Measurements from ENCODE around the gene ISOC2.
A peak's percentile ranks its signal among the peaks of the same experiment; 100 is the strongest.
"Not testable (repeated sequence)": the region's sequence is repeated elsewhere in the genome, so short reads cannot be mapped to it uniquely, and the experiment has no call there.

ISOC2 gene

GRCh38 chr19:55423225-55424005 is 38.0 kb downstream of the ISOC2 start:
- H3K27me3 ChIP-seq (ENCODE audit: control insufficient read depth, insufficient read depth, low read length) = no peaks in the 10 kb centered on the region
- no peak overlapping the region for H3K4me3 ChIP-seq (ENCODE audit: low read length)
- H3K4me1 ChIP-seq (ENCODE audit: control insufficient read depth, insufficient read depth, low read length) = no peaks in the 10 kb centered on the region; the same call in 1 of the 2 replicates
- no peak overlapping the region for H3K27ac ChIP-seq (ENCODE audit: low read length)
- no peaks in the 10 kb centered on the region for H3K36me3 ChIP-seq (ENCODE audit: control insufficient read depth, insufficient read depth, low read length)
- H3K9me3 ChIP-seq (ENCODE audit: control insufficient read depth, insufficient read depth, low read length) = no peaks in the 10 kb centered on the region
- no peak for DNase-seq (ENCODE audit: low read depth, low spot score)
- WGBS (ENCODE audit: insufficient coverage, insufficient read length) = no CpG with 5 or more reads among the region's 13 CpGs

GRCh38 chr19:55421281-55421680 is 40.2 kb downstream of the ISOC2 start:
- not testable (repeated sequence) for H3K4me1 ChIP-seq (ENCODE audit: control insufficient read depth, insufficient read depth, low read length); DNase-seq (ENCODE audit: low read depth, low spot score); H3K27ac ChIP-seq (ENCODE audit: low read length); H3K4me3 ChIP-seq (ENCODE audit: low read length); H3K9me3 ChIP-seq (ENCODE audit: control insufficient read depth, insufficient read depth, low read length); H3K36me3 ChIP-seq (ENCODE audit: control insufficient read depth, insufficient read depth, low read length); H3K27me3 ChIP-seq (ENCODE audit: control insufficient read depth, insufficient read depth, low read length)
- no CpG with 5 or more reads among the region's 4 CpGs for WGBS (ENCODE audit: insufficient coverage, insufficient read length)

DNA sequence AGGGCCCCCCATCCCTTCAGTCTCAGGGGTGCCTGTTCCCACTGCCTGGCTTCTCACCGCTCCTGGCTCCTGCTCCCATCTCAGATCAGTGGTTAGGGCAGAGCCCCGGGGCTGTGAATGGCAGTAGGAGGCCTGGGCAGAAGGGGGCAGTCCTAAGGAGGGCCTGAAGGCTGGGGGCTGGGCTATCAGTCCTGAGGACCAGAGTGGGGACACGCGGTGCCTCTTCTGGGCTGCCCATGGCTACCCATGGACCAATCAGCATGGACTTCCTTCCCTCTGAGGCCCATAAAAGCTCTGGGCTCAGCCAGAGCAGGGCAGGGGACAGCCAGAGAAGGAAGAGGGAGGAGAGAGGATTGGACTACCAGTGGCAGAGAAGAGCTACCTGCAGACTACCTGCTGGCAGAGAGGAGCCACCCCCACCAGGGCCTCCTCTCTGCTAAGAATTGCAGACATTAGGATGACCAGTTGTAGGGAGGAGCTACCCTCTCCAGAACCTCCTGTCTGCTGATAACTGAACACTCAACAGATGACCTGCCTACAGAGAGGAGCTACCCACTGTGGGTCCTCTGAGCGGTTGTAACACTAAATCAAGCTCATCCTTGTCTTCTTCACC is 41.7 kb downstream of the ISOC2 start:
- Histone ChIP-seq H3K36me3 (ENCODE audit: control insufficient read depth, insufficient read depth, low read length) (no peaks in the 10 kb centered on the region), H3K27me3 (ENCODE audit: control insufficient read depth, insufficient read depth, low read length) (no peaks in the 10 kb centered on the region), H3K27ac (ENCODE audit: low read length) (no peak overlapping the region), H3K4me3 (ENCODE audit: low read length) (no peak overlapping the region), H3K9me3 (ENCODE audit: control insufficient read depth, insufficient read depth, low read length) (no peaks in the 10 kb centered on the region), H3K4me1 (ENCODE audit: control insufficient read depth, insufficient read depth, low read length) (no peaks in the 10 kb centered on the region; the same call in 1 of the 2 replicates)
- DNase-seq (ENCODE audit: low read depth, low spot score) = no peak
- WGBS (ENCODE audit: insufficient coverage, insufficient read length) = no CpG with 5 or more reads among the region's 5 CpGs

DNA sequence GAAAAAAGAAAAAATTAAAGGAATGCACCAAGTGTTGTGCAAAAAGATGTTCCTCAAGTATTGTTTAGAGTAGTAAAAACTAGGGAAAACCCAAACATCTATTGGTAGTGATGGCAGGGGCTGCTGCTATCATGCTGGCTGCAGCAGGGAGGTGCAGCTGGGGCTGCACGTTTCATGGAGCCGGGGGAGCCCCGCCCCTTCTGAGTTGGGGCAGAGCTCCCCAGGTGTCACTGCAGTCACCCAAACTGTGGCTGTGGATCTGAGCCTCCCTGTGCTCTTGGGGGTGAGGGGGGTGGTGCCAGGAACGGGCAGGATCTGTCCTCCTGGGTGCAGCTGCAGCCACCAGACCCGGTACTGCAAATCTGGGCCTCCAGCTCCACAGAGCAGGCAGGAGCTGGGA is 42.3 kb downstream of the ISOC2 start:
- Histone ChIP-seq H3K9me3 (ENCODE audit: control insufficient read depth, insufficient read depth, low read length) (no peaks in the 10 kb centered on the region), H3K27me3 (ENCODE audit: control insufficient read depth, insufficient read depth, low read length) (no peaks in the 10 kb centered on the region), H3K36me3 (ENCODE audit: control insufficient read depth, insufficient read depth, low read length) (no peaks in the 10 kb centered on the region), H3K4me1 (ENCODE audit: control insufficient read depth, insufficient read depth, low read length) (no peaks in the 10 kb centered on the region; the same call in 1 of the 2 replicates), H3K4me3 (ENCODE audit: low read length) (no peak overlapping the region), H3K27ac (ENCODE audit: low read length) (no peak overlapping the region)
- no CpG with 5 or more reads among the region's 5 CpGs for WGBS (ENCODE audit: insufficient coverage, insufficient read length)
- DNase-seq (ENCODE audit: low read depth, low spot score) = no peak

DNA sequence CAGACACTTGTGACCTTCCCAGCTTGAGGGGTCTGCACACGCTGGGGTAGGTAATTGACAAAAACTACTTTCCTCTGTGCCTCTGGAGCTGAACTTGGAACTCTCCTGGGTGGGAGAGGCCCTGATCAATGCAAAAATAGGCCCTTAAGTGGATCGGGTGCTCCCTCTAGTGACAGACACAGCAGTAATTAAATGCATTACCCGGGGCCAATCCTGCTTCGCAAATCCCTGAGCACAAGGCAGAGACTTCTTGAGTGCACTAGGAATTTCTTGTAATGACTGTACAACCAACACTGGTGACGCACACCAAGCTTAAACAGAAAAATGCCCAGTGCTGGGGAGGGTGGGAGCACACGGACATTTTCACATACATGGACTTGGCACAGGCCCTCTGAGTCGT is 43.3 kb downstream of the ISOC2 start:
- WGBS (ENCODE audit: insufficient coverage, insufficient read length) = no CpG with 5 or more reads among the region's 7 CpGs
- Histone ChIP-seq H3K9me3 (ENCODE audit: control insufficient read depth, insufficient read depth, low read length) (no peaks in the 10 kb centered on the region), H3K27me3 (ENCODE audit: control insufficient read depth, insufficient read depth, low read length) (no peaks in the 10 kb centered on the region), H3K4me3 (ENCODE audit: low read length) (no peak overlapping the region), H3K36me3 (ENCODE audit: control insufficient read depth, insufficient read depth, low read length) (no peaks in the 10 kb centered on the region), H3K27ac (ENCODE audit: low read length) (no peak overlapping the region), H3K4me1 (ENCODE audit: control insufficient read depth, insufficient read depth, low read length) (no peaks in the 10 kb centered on the region)
- DNase-seq (ENCODE audit: low read depth, low spot score) = no peak

DNA sequence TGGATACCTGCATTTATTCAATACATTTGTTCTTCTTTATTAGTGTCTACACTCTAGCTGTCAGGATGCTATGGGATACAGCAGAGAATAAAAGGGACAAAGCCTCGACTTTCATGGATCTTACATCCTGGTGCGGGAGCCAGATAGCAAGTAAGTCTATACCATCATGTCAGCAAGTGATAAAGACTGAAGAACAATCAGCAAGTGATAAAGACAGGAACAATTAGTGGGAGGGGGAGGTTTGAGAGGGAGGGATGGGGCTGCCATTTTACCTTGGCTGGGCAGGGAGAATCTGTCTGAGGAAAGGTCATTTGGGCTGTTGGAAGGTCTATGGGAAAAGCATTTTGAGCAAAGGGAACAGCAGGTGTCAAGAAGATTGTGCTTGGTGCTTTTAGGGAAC is 51.3 kb downstream of the ISOC2 start:
- Histone ChIP-seq H3K27ac (ENCODE audit: low read length) (no peak overlapping the region), H3K27me3 (ENCODE audit: control insufficient read depth, insufficient read depth, low read length) (no peaks in the 10 kb centered on the region), H3K9me3 (ENCODE audit: control insufficient read depth, insufficient read depth, low read length) (no peaks in the 10 kb centered on the region), H3K4me1 (ENCODE audit: control insufficient read depth, insufficient read depth, low read length) (peaks cover 7% of the 10 kb centered on the region; the same call in 1 of the 2 replicates), H3K4me3 (ENCODE audit: low read length) (no peak overlapping the region), H3K36me3 (ENCODE audit: control insufficient read depth, insufficient read depth, low read length) (peaks cover 2% of the 10 kb centered on the region; the same call in 1 of the 2 replicates)
- DNase-seq (ENCODE audit: low read depth, low spot score) = no peak
- no CpG with 5 or more reads among the region's 2 CpGs for WGBS (ENCODE audit: insufficient coverage, insufficient read length)

- not testable (repeated sequence) for DNase-seq (ENCODE audit: low read depth, low spot score); H3K36me3 ChIP-seq (ENCODE audit: control insufficient read depth, insufficient read depth, low read length); H3K4me3 ChIP-seq (ENCODE audit: low read length); H3K27me3 ChIP-seq (ENCODE audit: control insufficient read depth, insufficient read depth, low read length); H3K9me3 ChIP-seq (ENCODE audit: control insufficient read depth, insufficient read depth, low read length); H3K4me1 ChIP-seq (ENCODE audit: control insufficient read depth, insufficient read depth, low read length); H3K27ac ChIP-seq (ENCODE audit: low read length)
- WGBS (ENCODE audit: insufficient coverage, insufficient read length) = no CpG with 5 or more reads among the region's 8 CpGs
These were observed 52.3 kb downstream of the ISOC2 start for GRCh38 chr19:55409179-55409578.

GRCh38 chr19:55408533-55408872 is 52.9 kb downstream of the ISOC2 start:
- no peak for DNase-seq (ENCODE audit: low read depth, low spot score)
- Histone ChIP-seq H3K4me1 (ENCODE audit: control insufficient read depth, insufficient read depth, low read length) (peaks cover 7% of the 10 kb centered on the region; the same call in 1 of the 2 replicates), H3K9me3 (ENCODE audit: control insufficient read depth, insufficient read depth, low read length) (no peaks in the 10 kb centered on the region), H3K27me3 (ENCODE audit: control insufficient read depth, insufficient read depth, low read length) (no peaks in the 10 kb centered on the region), H3K4me3 (ENCODE audit: low read length) (no peak overlapping the region), H3K36me3 (ENCODE audit: control insufficient read depth, insufficient read depth, low read length) (peaks cover 12% of the 10 kb centered on the region; the same call in 1 of the 2 replicates), H3K27ac (ENCODE audit: low read length) (no peak overlapping the region)
- WGBS (ENCODE audit: insufficient coverage, insufficient read length) = no CpG with 5 or more reads among the region's 9 CpGs

DNA sequence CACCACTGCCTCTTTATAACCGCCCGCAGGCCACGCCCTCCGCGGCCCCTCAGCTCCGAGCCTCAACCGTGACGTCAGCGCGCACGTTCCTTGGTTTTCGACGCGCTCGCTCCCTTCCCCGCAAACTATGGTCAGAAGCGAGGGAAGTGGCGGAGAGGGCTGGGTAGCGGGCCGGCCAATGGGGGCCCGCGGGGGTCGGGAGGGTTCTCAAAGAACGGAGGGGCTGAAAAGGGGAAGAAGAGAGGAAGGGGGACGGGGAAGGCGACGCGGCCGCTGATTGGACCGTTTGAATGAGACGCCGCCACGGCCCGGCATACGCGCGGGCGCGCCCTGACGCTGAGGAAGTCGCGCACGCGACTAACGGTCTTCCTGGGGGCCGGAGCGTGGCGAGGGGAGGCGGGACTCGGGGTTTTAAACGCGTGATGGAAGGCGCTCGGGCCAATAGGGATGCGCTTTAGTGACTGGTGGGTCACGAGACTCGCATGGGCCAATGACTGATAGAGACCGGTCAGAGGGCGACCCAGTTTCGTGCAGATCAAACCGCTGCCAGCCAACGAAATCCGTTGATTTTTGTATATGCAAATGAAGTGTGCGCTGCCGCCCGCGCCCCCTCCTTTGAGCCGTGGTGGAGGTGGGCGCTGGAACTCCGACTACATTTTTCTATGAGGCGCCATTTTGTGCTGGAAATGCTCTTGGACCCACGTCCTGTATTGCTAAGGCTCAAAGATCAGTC is 53.5 kb downstream of the ISOC2 start:
- Histone ChIP-seq H3K9me3 (ENCODE audit: control insufficient read depth, insufficient read depth, low read length) (no peaks in the 10 kb centered on the region), H3K36me3 (ENCODE audit: control insufficient read depth, insufficient read depth, low read length) (peaks cover 12% of the 10 kb centered on the region), H3K27ac (ENCODE audit: low read length) (no peak overlapping the region), H3K4me1 (ENCODE audit: control insufficient read depth, insufficient read depth, low read length) (peaks cover 7% of the 10 kb centered on the region; the same call in 1 of the 2 replicates), H3K27me3 (ENCODE audit: control insufficient read depth, insufficient read depth, low read length) (no peaks in the 10 kb centered on the region), H3K4me3 (ENCODE audit: low read length) (peak overlapping the region; percentile 85; the same call in 1 of the 2 replicates)
- WGBS (ENCODE audit: insufficient coverage, insufficient read length) = no CpG with 5 or more reads among the region's 72 CpGs
- peak; percentile 97 for DNase-seq (ENCODE audit: low read depth, low spot score)

GRCh38 chr19:55407550-55407799 is 54.0 kb downstream of the ISOC2 start, which contains the start of gene UBE2S:
Gene UBE2S (minus strand): TSS chr19:55407788. CDS start chr19:55407589, 199 bp downstream.
- peak within 1 kb of the TSS; percentile 85 for H3K4me3 ChIP-seq (ENCODE audit: low read length)
- H3K27me3 ChIP-seq (ENCODE audit: control insufficient read depth, insufficient read depth, low read length); H3K9me3 ChIP-seq (ENCODE audit: control insufficient read depth, insufficient read depth, low read length); H3K4me1 ChIP-seq (ENCODE audit: control insufficient read depth, insufficient read depth, low read length); H3K27ac ChIP-seq (ENCODE audit: low read length); DNase-seq (ENCODE audit: low read depth, low spot score): not testable (repeated sequence)
- peaks cover 17% of the 10 kb centered on the region for H3K36me3 ChIP-seq (ENCODE audit: control insufficient read depth, insufficient read depth, low read length)
- WGBS (ENCODE audit: insufficient coverage, insufficient read length) = no CpG with 5 or more reads among the region's 36 CpGs

Measured in iPS DF 6.9 (cell line).